H1 (cell line): Measurements from ENCODE around the gene HSD11B1L. TPM values are rescaled to one million over a fixed set of nuclear protein-coding genes. Genes with fewer than 3 reads are reported as not detected.

Experiments used
- CTCF ChIA-PET: fragments of 300-600 bp; sonication (Branson Sonifier 250); formaldehyde crosslinking; loops from one replicate; lab custom pipeline; 2021; ENCODE audit not compliant: partially characterized antibody; lab: Charles Lee
- POLR2A ChIA-PET: fragments of 300-600 bp; sonication (Branson Sonifier 250); formaldehyde crosslinking; loops from one replicate; lab custom pipeline; 2021; ENCODE audit warnings: inconsistent platforms; ENCODE audit not compliant: partially characterized antibody; lab: Charles Lee
- DNase-seq, 2 experiments: peaks; one replicate each; pipeline versions ENCODE4 v3.0.0 to v3.0.0-alpha.2; 2010 to 2022; ENCODE audit warnings: low spot score in 2 of 2, low read depth in 1 of 2, mixed read lengths in 1 of 2
- FAIRE-seq: peaks from 2 replicates; lab custom pipeline; 2011; peaks lifted over from hg19 to GRCh38; lab: Jason Lieb, UNC
- H2AFZ ChIP-seq: 2 replicates; pipeline ENCODE4 v1.8.1; 2012; ENCODE audit warnings: low read length, inconsistent platforms
- H2AK5ac ChIP-seq: 2 replicates; pipeline ENCODE4 v1.6.1; 2013; ENCODE audit warnings: low read depth, low read length
- H2BK120ac ChIP-seq: replicated peaks from 2 replicates; pipeline ENCODE3; 2013; ENCODE audit warnings: low read depth, low read length, inconsistent platforms
- H2BK12ac ChIP-seq: 2 replicates; pipeline ENCODE4 v1.6.1; 2013; ENCODE audit warnings: low read depth, low read length
- H2BK15ac ChIP-seq: 2 replicates; pipeline ENCODE4 v1.6.1; 2013; ENCODE audit warnings: low read length
- H2BK20ac ChIP-seq: 2 replicates; pipeline ENCODE4 v1.6.1; 2013; ENCODE audit warnings: low read length
- H2BK5ac ChIP-seq: 2 replicates; pipeline ENCODE4 v1.6.1; 2013; ENCODE audit warnings: low read depth, low read length
- H3K14ac ChIP-seq: 2 replicates; pipeline ENCODE4 v1.6.1; 2013; ENCODE audit warnings: inconsistent platforms; ENCODE audit not compliant: insufficient read length
- H3K18ac ChIP-seq: 2 replicates; pipeline ENCODE4 v1.6.1; 2013; ENCODE audit warnings: low read length; ENCODE audit errors: extremely low read depth
- H3K23ac ChIP-seq: 2 replicates; pipeline ENCODE4 v1.6.1; 2013; ENCODE audit warnings: inconsistent platforms; ENCODE audit not compliant: insufficient read length
- H3K23me2 ChIP-seq: 2 replicates; pipeline ENCODE4 v1.6.1; 2013; ENCODE audit warnings: low read depth, low read length
- H3K27ac ChIP-seq: 2 replicates; pipeline ENCODE4 v1.6.1; 2011; ENCODE audit warnings: low read depth, low read length, inconsistent platforms
- H3K27me3 ChIP-seq, 4 experiments: replicated peaks in 1 of 4; 1 replicate in 1 of 4; 2 replicates in 3 of 4; pipeline versions ENCODE4 v1.6.1 to v1.8.1; 2011 to 2013; ENCODE audit warnings: low read length in 3 of 4, mild to moderate bottlenecking in 3 of 4, inconsistent platforms in 2 of 4, mixed read lengths in 2 of 4, moderate library complexity in 1 of 4; ENCODE audit not compliant: control insufficient read depth in 3 of 4, insufficient read depth in 3 of 4; ENCODE audit errors: extremely low read depth in 1 of 4
- H3K36me3 ChIP-seq, 4 experiments: 2 replicates each; pipeline versions ENCODE4 v1.6.1 to v1.8.1; 2011 to 2013; ENCODE audit warnings: mild to moderate bottlenecking in 4 of 4, low read length in 3 of 4, moderate library complexity in 2 of 4, control low read depth in 1 of 4, inconsistent platforms in 1 of 4; ENCODE audit not compliant: insufficient read depth in 4 of 4, control insufficient read depth in 2 of 4
- H3K4ac ChIP-seq: replicated peaks from 2 replicates; pipeline ENCODE3; 2013; ENCODE audit warnings: low read length, low read depth, mixed read lengths, inconsistent platforms; ENCODE audit not compliant: insufficient read length
- H3K4me1 ChIP-seq, 4 experiments: replicated peaks in 1 of 4; 1 replicate in 1 of 4; 2 replicates in 3 of 4; pipeline versions ENCODE4 v1.6.1 to v1.8.1; 2011 to 2013; ENCODE audit warnings: low read length in 3 of 4, inconsistent platforms in 2 of 4, mixed read lengths in 1 of 4; ENCODE audit not compliant: insufficient read depth in 4 of 4, control insufficient read depth in 3 of 4
- H3K4me2 ChIP-seq, 2 experiments: 2 replicates each; pipeline versions ENCODE4 v1.6.1 to v1.8.1; 2011 to 2013; ENCODE audit warnings: low read depth in 2 of 2, low read length in 2 of 2, control low read depth in 1 of 2, inconsistent platforms in 1 of 2, mild to moderate bottlenecking in 1 of 2; ENCODE audit not compliant: insufficient read depth in 1 of 2
- H3K4me3 ChIP-seq, 4 experiments: fragments of 200-600, 300-600 bp in 1 of 4; sonication (generic), shearing (Covaris generic), sonication (Bioruptor Twin) in 1 of 4; 2 replicates each; pipeline versions ENCODE4 v1.5.1 to v1.8.1; 2011 to 2016; ENCODE audit warnings: low read length in 4 of 4, low read depth in 3 of 4, control low read depth in 2 of 4, inconsistent platforms in 2 of 4, mild to moderate bottlenecking in 2 of 4, mixed read lengths in 1 of 4, moderate library complexity in 1 of 4; ENCODE audit not compliant: insufficient read depth in 2 of 4; ENCODE audit errors: extremely low read depth in 1 of 4
- H3K56ac ChIP-seq: replicated peaks from 2 replicates; pipeline ENCODE3; 2013; ENCODE audit warnings: low read depth, mild to moderate bottlenecking, mixed read lengths, low read length, inconsistent platforms; ENCODE audit not compliant: insufficient read length
- H3K79me1 ChIP-seq: 2 replicates; pipeline ENCODE4 v1.6.1; 2013; ENCODE audit warnings: low read depth, low read length, control low read depth
- H3K79me2 ChIP-seq, 2 experiments: 2 replicates each; pipeline versions ENCODE4 v1.6.1 to v1.8.1; 2012 to 2013; ENCODE audit warnings: low read length in 2 of 2, mild to moderate bottlenecking in 2 of 2, inconsistent platforms in 1 of 2; ENCODE audit not compliant: insufficient read depth in 2 of 2, control insufficient read depth in 1 of 2
- H3K9ac ChIP-seq, 4 experiments: replicated peaks in 1 of 4; 1 replicate in 1 of 4; 2 replicates in 3 of 4; pipeline versions ENCODE4 v1.6.1 to v1.8.1; 2011 to 2013; ENCODE audit warnings: low read depth in 3 of 4, low read length in 3 of 4, control low read depth in 2 of 4, mild to moderate bottlenecking in 2 of 4, moderate library complexity in 2 of 4, inconsistent platforms in 1 of 4; ENCODE audit errors: extremely low read depth in 1 of 4
- H3K9me3 ChIP-seq, 2 experiments: 2 replicates each; pipeline versions ENCODE4 v1.6.1 to v1.8.1; 2012 to 2013; ENCODE audit warnings: mild to moderate bottlenecking in 2 of 2, moderate library complexity in 2 of 2, control low read depth in 1 of 2, inconsistent platforms in 1 of 2, low read depth in 1 of 2, low read length in 1 of 2, mixed read lengths in 1 of 2; ENCODE audit not compliant: insufficient read depth in 2 of 2
- H4K20me1 ChIP-seq, 2 experiments: replicated peaks in 1 of 2; 2 replicates each; pipeline versions ENCODE3 to v1.8.1; 2011 to 2013; ENCODE audit warnings: inconsistent platforms in 2 of 2, low read length in 2 of 2, mild to moderate bottlenecking in 1 of 2; ENCODE audit not compliant: insufficient read depth in 2 of 2, control insufficient read depth in 1 of 2
- H4K5ac ChIP-seq: 2 replicates; pipeline ENCODE4 v1.6.1; 2013; ENCODE audit warnings: low read length, low read depth, mixed read lengths, inconsistent platforms; ENCODE audit not compliant: insufficient read length
- H4K8ac ChIP-seq: 2 replicates; pipeline ENCODE4 v1.8.0; 2013; ENCODE audit warnings: mild to moderate bottlenecking, moderate library complexity, low read length, inconsistent platforms; ENCODE audit not compliant: insufficient read depth; ENCODE audit errors: extremely low read depth
- H4K91ac ChIP-seq: replicated peaks from 2 replicates; pipeline ENCODE3; 2013; ENCODE audit warnings: low read length, mixed read lengths, inconsistent platforms; ENCODE audit not compliant: insufficient read length
- CBX8 ChIP-seq: fragments of 300-800, 300-1000 bp; sonication (generic); IDR thresholded peaks from 2 replicates; pipeline ENCODE4 v1.7.1; 2016; ENCODE audit warnings: low read depth, low read length, borderline replicate concordance
- EGR1 ChIP-seq: IDR thresholded peaks from 2 replicates; pipeline ENCODE4 v1.6.1; 2011; ENCODE audit warnings: low read depth, low read length, borderline replicate concordance
- JUND ChIP-seq: IDR thresholded peaks from 2 replicates; pipeline ENCODE4 v1.6.1; 2011; ENCODE audit warnings: mild to moderate bottlenecking, improper control_type of control experiment, low read length
- KDM4A ChIP-seq: IDR thresholded peaks from one replicate; pipeline ENCODE4 v1.7.1; 2012; ENCODE audit warnings: low read depth, mild to moderate bottlenecking, moderate library complexity, low read length, inconsistent platforms; ENCODE audit not compliant: severe bottlenecking
- SIN3A ChIP-seq, 2 experiments: IDR thresholded peaks in 1 of 2; conservative IDR thresholded peaks in 1 of 2; 2 replicates each; pipeline ENCODE4 v1.6.1; 2011 to 2012; ENCODE audit warnings: low read length in 2 of 2, improper control_type of control experiment in 1 of 2, low read depth in 1 of 2, mild to moderate bottlenecking in 1 of 2
- YY1 ChIP-seq: IDR thresholded peaks from 2 replicates; pipeline ENCODE4 v1.6.1; 2011; ENCODE audit warnings: low read depth, mild to moderate bottlenecking, low read length
- WGBS, 2 experiments: shearing (Covaris generic) in 1 of 2; methylation state at CpG; one replicate each; pipeline versions ENCODE4 v1.1.6 to v1.1.7; 2013 to 2015; ENCODE audit warnings: low lambda C conversion rate in 2 of 2, mixed read lengths in 2 of 2, inconsistent platforms in 1 of 2, low coverage in 1 of 2, missing lambda C conversion rate in 1 of 2; ENCODE audit not compliant: insufficient replicate concordance in 2 of 2, insufficient coverage in 1 of 2, insufficient read length in 1 of 2; ENCODE audit errors: extremely low coverage in 1 of 2, missing lambda C conversion rate in 1 of 2; 5-methylcytosine and 5-hydroxymethylcytosine counted together
- polyA plus RNA-seq, 7 experiments: library from polyadenylated mRNA; depleted of rRNA in 3 of 7; stranded (reverse) in 5 of 7; unstranded in 2 of 7; fragments of >200 nt in 5 of 7; fragments of 200-250 nt in 2 of 7; gene quantifications; 1 replicate in 5 of 7; 2 replicates in 1 of 7; 4 replicates in 1 of 7; pipeline versions ENCODE4 v1.2.1 to v1.2.3, GENCODE V29; 2011 to 2013; ENCODE audit warnings: missing spikeins in 2 of 7, mixed read lengths in 2 of 7
- total RNA-seq: library from RNA; stranded (reverse); fragmentation: NEBNext Ultra II Directional; extraction: Animal tissue kit (Norgen Biotek cat#: 25700); gene quantifications from 2 replicates; pipeline ENCODE4 v1.2.1, GENCODE V29; 2021
- TF ChIP-seq, protein P1 (sequence below): IDR thresholded peaks from 2 replicates; pipeline ENCODE4 v1.6.1; 2012; ENCODE audit warnings: low read length, inconsistent platforms

HSD11B1L gene
- total and polyA plus RNA-seq, 2 of the 8 experiments (the other 6 are each of a cell fraction or from before 2014, with no cell fraction given), result 8.2 to 20.6 TPM

DNA sequence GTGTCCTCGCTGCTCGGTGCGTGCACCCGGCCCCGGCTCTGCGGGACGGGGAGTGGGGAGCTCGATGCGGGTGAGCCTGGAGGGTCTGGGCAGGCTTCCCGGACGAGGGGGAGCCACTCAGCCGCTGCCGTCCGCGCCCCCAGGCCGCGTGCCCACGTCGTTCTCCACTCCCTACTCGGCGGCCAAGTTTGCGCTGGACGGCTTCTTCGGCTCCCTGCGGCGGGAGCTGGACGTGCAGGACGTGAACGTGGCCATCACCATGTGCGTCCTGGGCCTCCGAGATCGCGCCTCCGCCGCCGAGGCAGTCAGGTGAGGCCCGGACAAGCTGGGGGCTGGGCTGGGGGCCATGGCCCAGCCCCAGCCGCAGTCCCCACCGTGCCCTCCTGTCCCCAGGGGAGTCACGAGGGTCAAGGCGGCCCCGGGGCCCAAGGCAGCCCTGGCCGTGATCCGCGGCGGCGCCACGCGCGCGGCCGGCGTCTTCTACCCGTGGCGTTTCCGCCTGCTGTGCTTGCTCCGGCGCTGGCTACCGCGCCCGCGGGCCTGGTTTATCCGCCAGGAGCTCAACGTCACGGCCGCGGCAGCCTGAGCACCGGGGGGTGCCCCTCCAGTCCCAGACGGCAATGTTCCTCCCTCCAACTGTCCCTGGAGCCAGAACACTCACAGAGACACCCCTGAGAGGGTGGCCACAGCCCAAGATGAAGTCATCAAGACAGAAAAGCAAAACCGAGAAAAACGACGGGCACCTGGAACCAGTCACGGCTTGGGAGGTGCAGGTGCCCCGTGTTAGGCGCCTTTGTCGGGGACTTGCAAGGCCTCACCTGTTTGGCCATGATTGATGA lies 6.8 kb downstream of the HSD11B1L start:
- peak overlapping the region; percentile 34 for H4K5ac ChIP-seq
- H3K14ac ChIP-seq, result no peak overlapping the region
- H3K27me3 ChIP-seq, result no peaks in the 10 kb centered on the region
- H3K56ac ChIP-seq, result no peak overlapping the region
- peak overlapping the region; percentile 84; the same call in 1 of the 2 replicates for H2BK12ac ChIP-seq
- no peak overlapping the region for H3K23ac ChIP-seq
- WGBS, 2 experiments, result 75% methylated on average over 63 of the region's 76 CpGs; no CpG with 5 or more reads in 1 of the 2 experiments
- no peak overlapping the region; the same call in 1 of the 2 replicates for H2BK15ac ChIP-seq
- H2BK20ac ChIP-seq, result no peak overlapping the region
- H3K18ac ChIP-seq, result no peak overlapping the region; the same call in 1 of the 2 replicates
- H4K20me1 ChIP-seq, result peaks cover 18 to 19% of the 10 kb centered on the region in 2 experiments
- H3K4ac ChIP-seq, result no peak overlapping the region
- peaks cover 2% of the 10 kb centered on the region for H3K79me1 ChIP-seq
- H3K4me2 ChIP-seq, result peak overlapping the region in 1 of 2 experiments; percentile 70; a peak in 3 of 4 replicates
- H2BK120ac ChIP-seq, result no peak overlapping the region
- FAIRE-seq (no peak), DNase-seq (no peak)
- H3K36me3 ChIP-seq, result peaks cover 9 to 17% (median 15%) of the 10 kb centered on the region in 4 experiments
- peak overlapping the region; percentile 65 for H4K91ac ChIP-seq
- peak overlapping the region; percentile 82 for H4K8ac ChIP-seq
- no peak overlapping the region for H2AFZ ChIP-seq
- peak overlapping the region; percentile 35; the same call in 1 of the 2 replicates for H2BK5ac ChIP-seq
- POLR2A ChIA-PET, result interaction anchor here (0.8 to 15.6 kb wide), 8 partner anchors 8 to 141 kb away, joined by 3 to 620 read pairs (median 4); partner anchors contain the start of genes CATSPERD, LONP1, SAFB and SAFB2
- H3K23me2 ChIP-seq, result peaks cover 5% of the 10 kb centered on the region; the same call in 1 of the 2 replicates
- H3K27ac ChIP-seq, result no peak overlapping the region
- H3K4me1 ChIP-seq, result peaks cover 0 to 4% (median 1%) of the 10 kb centered on the region in 4 experiments; a peak in 3 of 7 replicates
- no peak overlapping the region for H2AK5ac ChIP-seq
- H3K9ac ChIP-seq, result peak overlapping the region in 1 of 4 experiments; percentile 35; a peak in 2 of 7 replicates
- CTCF ChIA-PET, result interaction anchor here (0.6 to 4.9 kb wide), 18 partner anchors 10 to 126 kb away, joined by 3 to 26 read pairs (median 4); partner anchors contain the start of genes CATSPERD and DUS3L
- no peaks in the 10 kb centered on the region for H3K9me3 ChIP-seq
- peaks cover 10 to 24% of the 10 kb centered on the region in 2 experiments for H3K79me2 ChIP-seq
- H3K4me3 ChIP-seq, result peak overlapping the region in 2 of 4 experiments; percentile 5 to 71; a peak in 3 of 8 replicates
- no peak for TF ChIP-seq EGR1
- TF ChIP-seq YY1, result no peak
- TF ChIP-seq JUND, result no peak
- TF ChIP-seq SIN3A (conservative IDR thresholded peaks at IDR 0.05 in 1 of 2, IDR thresholded peaks at IDR 0.05 in 1 of 2; ENCODE audit: low read depth in 1 of 2, low read length in 2 of 2), result no peak
- TF ChIP-seq, protein P1, sequence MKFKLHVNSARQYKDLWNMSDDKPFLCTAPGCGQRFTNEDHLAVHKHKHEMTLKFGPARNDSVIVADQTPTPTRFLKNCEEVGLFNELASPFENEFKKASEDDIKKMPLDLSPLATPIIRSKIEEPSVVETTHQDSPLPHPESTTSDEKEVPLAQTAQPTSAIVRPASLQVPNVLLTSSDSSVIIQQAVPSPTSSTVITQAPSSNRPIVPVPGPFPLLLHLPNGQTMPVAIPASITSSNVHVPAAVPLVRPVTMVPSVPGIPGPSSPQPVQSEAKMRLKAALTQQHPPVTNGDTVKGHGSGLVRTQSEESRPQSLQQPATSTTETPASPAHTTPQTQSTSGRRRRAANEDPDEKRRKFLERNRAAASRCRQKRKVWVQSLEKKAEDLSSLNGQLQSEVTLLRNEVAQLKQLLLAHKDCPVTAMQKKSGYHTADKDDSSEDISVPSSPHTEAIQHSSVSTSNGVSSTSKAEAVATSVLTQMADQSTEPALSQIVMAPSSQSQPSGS, result no peak
- peak; percentile 28 for TF ChIP-seq KDM4A
- TF ChIP-seq CBX8, result no peak
